HG02870 (cell line): Measurements from ENCODE around the gene NSUN7.
A peak's percentile ranks its signal among the peaks of the same experiment; 100 is the strongest.

Experiments
- ATAC-seq: cut with Tn5 transposase; IDR thresholded peaks from one replicate; pipeline ENCODE4 v1.9.1; 2021; ENCODE audit warnings: mild to moderate bottlenecking, moderate library complexity; ENCODE audit not compliant: unreplicated experiment

NSUN7 gene

GRCh38 chr4:40843696-40844095 lies 93.9 kb downstream of the NSUN7 start:
- ATAC-seq: peak; percentile 36

GRCh38 chr4:40844261-40844660 lies 94.5 kb downstream of the NSUN7 start:
- ATAC-seq: no peak

GRCh38 chr4:40845154-40845835 lies 95.5 kb downstream of the NSUN7 start:
- no peak for ATAC-seq

GRCh38 chr4:40846532-40846931 lies 96.8 kb downstream of the NSUN7 start:
- ATAC-seq: no peak

DNA sequence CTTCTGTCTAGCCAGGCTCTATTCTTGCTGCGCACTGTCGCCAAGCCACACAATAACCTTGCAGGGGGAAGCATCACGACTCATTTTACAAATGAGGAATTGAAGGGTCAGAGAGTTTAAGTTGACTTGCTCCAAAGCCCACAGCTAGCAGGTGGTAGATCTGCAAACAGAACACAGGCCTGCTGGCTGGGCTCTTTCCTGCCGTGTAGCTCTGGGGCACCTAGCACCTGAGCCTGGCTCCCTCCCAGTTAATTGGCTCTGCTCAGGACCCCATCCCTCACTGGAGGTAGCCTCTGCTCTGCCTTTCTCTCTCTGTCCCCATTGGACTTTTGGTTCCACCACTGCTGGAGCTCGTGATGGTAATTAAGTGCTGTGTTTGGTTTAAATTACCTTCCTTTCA lies 98.5 kb downstream of the NSUN7 start:
- ATAC-seq: no peak

DNA sequence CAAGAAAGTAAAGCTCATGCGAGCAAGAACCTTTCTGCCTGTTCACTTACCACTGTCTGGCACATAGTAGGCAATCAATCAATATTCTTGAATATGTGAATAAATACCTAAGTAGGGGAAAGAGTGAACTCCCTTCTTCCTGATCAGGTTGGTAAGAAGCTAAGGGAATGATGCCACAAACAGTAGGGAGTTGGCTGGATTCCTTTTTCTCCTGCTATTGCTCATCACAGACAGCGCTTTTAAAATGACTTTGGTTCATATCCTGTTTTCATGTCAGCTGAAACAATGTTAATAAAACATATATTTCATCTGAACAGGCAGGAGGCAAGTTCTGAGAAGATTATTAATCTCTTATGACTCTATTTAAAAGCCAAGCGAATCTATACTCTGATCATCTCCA lies 99.2 kb downstream of the NSUN7 start:
- ATAC-seq: no peak

DNA sequence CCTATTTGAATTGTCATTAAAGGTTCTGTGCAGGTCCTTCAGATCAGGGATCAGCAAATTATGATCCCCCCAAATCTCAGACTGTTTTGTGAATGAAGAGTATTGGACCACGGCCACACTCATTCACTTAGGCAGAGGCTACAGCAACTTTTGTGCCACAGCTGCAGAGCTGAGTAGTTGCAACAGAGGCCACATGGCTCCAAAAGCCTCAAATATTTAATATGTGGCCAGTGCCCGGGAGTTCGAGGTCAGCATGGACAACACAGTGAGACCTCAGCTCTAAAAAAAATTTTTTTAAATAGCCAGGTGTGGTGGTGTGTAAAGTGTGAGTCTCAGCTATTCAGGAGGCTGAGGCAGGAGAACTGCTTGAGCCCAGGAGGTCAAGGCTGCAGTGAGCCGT lies 100.7 kb downstream of the NSUN7 start:
- no peak for ATAC-seq

DNA sequence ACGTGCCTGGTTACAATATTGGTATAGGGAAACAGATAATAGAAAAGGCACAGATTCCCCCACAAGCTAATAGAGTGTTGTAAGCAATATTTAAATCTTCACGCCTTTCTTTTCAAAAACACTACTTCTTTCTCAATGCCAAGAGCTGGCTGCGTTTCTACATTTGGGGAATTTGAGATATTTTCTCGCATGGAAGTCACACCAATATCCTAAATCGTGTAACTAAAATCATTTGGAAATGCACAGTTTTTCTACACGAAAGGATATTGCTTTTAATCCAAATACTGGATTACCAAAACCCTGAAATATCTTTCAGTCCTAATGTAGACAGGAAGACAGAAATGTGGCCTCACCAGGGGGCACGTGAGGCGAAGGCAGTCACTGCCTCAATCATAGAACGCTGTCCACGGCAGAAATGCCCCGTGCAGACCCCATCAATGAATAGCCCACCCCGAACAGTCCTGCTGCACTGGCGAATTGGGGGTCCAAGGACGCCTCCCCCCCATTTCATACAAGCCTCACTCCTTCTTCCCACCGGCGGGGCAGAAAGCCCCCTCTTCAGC lies 106.6 kb downstream of the NSUN7 start:
- no peak for ATAC-seq

DNA sequence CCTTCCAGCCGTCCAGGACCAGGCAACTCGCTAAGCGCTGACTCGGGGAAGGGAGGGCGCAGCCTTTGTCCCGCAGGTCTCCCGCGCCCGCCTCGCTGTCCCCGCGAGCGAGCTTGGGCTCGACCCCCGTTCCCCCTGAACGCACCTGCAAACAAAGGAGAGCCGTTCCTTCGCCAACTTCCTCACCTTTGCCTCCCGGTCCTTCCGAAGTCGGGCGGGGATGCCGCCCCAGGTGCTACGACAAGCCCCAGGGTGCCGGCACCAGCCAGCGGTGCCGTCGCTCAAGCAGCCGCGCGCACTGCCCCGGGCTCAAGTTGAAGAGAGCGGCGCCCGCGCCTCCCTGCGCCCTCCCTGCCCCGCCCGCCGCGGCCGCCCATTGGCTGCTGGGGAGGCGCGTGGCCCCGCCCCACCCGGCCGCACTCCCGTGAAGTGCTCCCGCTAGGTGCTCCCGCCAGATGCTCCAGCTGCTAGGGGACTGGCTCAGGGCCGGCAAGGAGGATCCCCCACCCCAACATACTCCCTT lies 107.1 kb downstream of the NSUN7 start:
- ATAC-seq: peak; percentile 78

DNA sequence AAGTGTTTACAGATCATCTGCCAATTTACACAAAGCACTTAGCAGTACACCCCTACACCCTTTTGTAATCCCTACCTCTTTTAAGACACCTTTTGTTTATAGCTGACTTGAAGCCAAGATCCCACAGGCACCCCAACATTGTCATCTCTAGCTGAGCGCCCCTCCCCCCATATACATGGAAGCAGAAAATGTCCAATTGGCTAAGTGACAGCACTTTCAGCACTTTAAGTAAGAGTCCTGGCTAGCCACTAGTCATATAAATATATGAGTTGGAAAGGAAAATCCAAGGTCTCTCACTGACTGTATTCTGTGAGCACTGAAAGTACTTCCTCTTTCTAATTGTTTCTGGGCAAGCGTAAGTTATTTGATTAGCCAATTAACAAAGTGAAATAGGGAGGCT lies 108.2 kb downstream of the NSUN7 start:
- ATAC-seq: no peak

DNA sequence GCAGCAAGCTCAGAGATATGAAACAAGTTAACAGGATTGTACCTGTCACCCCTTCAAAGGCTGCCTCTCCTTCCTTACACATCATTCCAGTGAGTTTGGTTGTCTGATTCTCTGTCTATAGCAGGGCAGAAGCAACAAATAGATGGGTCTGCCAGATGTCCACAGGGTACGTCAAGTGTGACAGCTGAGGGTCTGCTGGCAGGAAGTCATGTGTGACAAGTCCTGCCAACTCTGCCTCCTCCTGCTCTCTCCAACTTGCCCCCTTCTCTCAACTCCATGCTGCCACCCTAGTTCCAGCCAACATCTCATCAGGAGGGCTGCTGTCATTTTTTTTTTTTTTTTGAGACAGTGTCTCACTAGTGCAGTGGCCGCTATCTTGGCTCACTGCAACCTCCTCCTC lies 109.2 kb downstream of the NSUN7 start:
- ATAC-seq: peak; percentile 3
